HL-60 (cell line): ENCODE data around the gene AP3S2.
"Not testable (repeated sequence)": the region's sequence is repeated elsewhere in the genome, so short reads cannot be mapped to it uniquely, and the experiment has no call there.

Source experiments
- GABPA ChIP-seq: IDR thresholded peaks from 2 replicates; pipeline ENCODE4 v1.6.1; 2012; ENCODE audit warnings: low read depth
- POLR2AphosphoS5 ChIP-seq: IDR thresholded peaks from 2 replicates; pipeline ENCODE4 v1.6.1; 2012; ENCODE audit warnings: low read depth
- SPI1 ChIP-seq: IDR thresholded peaks from 2 replicates; pipeline ENCODE4 v1.6.1; 2012; ENCODE audit warnings: low read depth, mild to moderate bottlenecking, borderline replicate concordance
- TF ChIP-seq, protein P1 (sequence below): IDR thresholded peaks from one replicate; pipeline ENCODE4 v1.5.1; 2011; ENCODE audit warnings: low read length, control low read depth, inconsistent platforms; ENCODE audit not compliant: insufficient read depth
- TF ChIP-seq, protein P2 (sequence below): IDR thresholded peaks from 2 replicates; pipeline ENCODE4 v1.6.1; 2012; ENCODE audit warnings: low read depth; ENCODE audit not compliant: insufficient replicate concordance

DNA sequence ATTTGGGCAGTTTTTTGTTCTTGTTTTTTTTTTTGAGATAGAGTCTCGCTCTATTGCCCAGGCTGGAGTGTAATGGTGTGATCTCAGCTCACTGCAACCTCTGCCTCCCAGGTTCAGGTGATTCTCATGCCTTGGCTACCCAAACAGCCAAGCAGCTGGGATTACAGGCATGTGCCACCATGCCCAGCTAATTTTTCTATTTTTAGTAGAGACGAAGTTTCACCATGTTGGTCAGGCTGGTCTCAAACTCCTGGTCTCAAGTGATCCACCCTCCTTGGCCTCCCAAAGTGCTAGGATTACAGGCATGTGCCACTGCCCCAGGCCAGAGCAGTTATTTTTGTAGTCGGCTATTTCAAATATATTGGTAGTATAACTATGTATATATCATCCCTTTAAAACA is 8.6 kb downstream of the AP3S2 start:
- TF ChIP-seq, protein P1, sequence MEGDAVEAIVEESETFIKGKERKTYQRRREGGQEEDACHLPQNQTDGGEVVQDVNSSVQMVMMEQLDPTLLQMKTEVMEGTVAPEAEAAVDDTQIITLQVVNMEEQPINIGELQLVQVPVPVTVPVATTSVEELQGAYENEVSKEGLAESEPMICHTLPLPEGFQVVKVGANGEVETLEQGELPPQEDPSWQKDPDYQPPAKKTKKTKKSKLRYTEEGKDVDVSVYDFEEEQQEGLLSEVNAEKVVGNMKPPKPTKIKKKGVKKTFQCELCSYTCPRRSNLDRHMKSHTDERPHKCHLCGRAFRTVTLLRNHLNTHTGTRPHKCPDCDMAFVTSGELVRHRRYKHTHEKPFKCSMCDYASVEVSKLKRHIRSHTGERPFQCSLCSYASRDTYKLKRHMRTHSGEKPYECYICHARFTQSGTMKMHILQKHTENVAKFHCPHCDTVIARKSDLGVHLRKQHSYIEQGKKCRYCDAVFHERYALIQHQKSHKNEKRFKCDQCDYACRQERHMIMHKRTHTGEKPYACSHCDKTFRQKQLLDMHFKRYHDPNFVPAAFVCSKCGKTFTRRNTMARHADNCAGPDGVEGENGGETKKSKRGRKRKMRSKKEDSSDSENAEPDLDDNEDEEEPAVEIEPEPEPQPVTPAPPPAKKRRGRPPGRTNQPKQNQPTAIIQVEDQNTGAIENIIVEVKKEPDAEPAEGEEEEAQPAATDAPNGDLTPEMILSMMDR: not testable (repeated sequence)
- TF ChIP-seq POLR2AphosphoS5, GABPA, SPI1: not testable (repeated sequence)
- TF ChIP-seq, protein P2, sequence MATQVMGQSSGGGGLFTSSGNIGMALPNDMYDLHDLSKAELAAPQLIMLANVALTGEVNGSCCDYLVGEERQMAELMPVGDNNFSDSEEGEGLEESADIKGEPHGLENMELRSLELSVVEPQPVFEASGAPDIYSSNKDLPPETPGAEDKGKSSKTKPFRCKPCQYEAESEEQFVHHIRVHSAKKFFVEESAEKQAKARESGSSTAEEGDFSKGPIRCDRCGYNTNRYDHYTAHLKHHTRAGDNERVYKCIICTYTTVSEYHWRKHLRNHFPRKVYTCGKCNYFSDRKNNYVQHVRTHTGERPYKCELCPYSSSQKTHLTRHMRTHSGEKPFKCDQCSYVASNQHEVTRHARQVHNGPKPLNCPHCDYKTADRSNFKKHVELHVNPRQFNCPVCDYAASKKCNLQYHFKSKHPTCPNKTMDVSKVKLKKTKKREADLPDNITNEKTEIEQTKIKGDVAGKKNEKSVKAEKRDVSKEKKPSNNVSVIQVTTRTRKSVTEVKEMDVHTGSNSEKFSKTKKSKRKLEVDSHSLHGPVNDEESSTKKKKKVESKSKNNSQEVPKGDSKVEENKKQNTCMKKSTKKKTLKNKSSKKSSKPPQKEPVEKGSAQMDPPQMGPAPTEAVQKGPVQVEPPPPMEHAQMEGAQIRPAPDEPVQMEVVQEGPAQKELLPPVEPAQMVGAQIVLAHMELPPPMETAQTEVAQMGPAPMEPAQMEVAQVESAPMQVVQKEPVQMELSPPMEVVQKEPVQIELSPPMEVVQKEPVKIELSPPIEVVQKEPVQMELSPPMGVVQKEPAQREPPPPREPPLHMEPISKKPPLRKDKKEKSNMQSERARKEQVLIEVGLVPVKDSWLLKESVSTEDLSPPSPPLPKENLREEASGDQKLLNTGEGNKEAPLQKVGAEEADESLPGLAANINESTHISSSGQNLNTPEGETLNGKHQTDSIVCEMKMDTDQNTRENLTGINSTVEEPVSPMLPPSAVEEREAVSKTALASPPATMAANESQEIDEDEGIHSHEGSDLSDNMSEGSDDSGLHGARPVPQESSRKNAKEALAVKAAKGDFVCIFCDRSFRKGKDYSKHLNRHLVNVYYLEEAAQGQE: not testable (repeated sequence)
